ENCODE measurements around the gene FAM180A. TPM values are rescaled to one million over a fixed set of nuclear protein-coding genes. Genes with fewer than 3 reads are reported as not detected.

The FAM180A gene
- total RNA-seq, 1 experiment from 2014 or later: not detected

- H3K36me3 Mint-ChIP-seq: no peaks in the 10 kb centered on the region; the same call in none of the 2 replicates
- CTCF ChIA-PET: interaction anchor here (1.2 to 2.8 kb wide), 6 partner anchors 8 to 91 kb away, joined by 5 to 23 read pairs (median 9); partner anchors contain the start of gene SLC13A4
- POLR2A ChIA-PET: interaction anchor here (1.4 kb wide), 1 partner anchor 19 kb away, joined by 3 read pairs; the partner anchor contains the start of gene STMP1
- no peak for ATAC-seq
- H3K4me3 Mint-ChIP-seq: no peak overlapping the region
- no peak overlapping the region for H3K27ac Mint-ChIP-seq
- TF ChIP-seq IRF1 (CRISPR knock-in tag; IDR thresholded peaks at IDR 0.05) (no peak), ESRRA (CRISPR knock-in tag; IDR thresholded peaks at IDR 0.05; ENCODE audit: borderline replicate concordance) (no peak), ZNF263 (CRISPR knock-in tag; IDR thresholded peaks at IDR 0.05; ENCODE audit: low read depth) (no peak), NR1H2 (CRISPR knock-in tag; IDR thresholded peaks at IDR 0.05) (no peak), OVOL2 (CRISPR knock-in tag; IDR thresholded peaks at IDR 0.05; ENCODE audit: borderline replicate concordance) (no peak), GRHL2 (CRISPR knock-in tag; IDR thresholded peaks at IDR 0.05; ENCODE audit: insufficient replicate concordance, severe bottlenecking) (no peak), HMGA2 (CRISPR knock-in tag; IDR thresholded peaks at IDR 0.05) (no peak), CTCF (IDR thresholded peaks at IDR 0.05) (no peak)
- H3K9me3 Mint-ChIP-seq: no peaks in the 10 kb centered on the region
- no peaks in the 10 kb centered on the region for H3K27me3 Mint-ChIP-seq (ENCODE audit: low read depth)
- DNase-seq (ENCODE audit: low spot score): no peak
- H3K4me1 Mint-ChIP-seq: peaks cover 13% of the 10 kb centered on the region
Measured at GRCh38 chr7:135681762-135682161, 66.9 kb downstream of the FAM180A start.

Other genes starting within 250 kb of the FAM180A start
- gene CNOT4, start 238.7 kb downstream of the FAM180A start, total RNA-seq (2021): 14.6 to 19.7 TPM (median 19.2 TPM) in 3 replicates
- gene NUP205, start 190.9 kb downstream of the FAM180A start, total RNA-seq (2021): 138 to 171 TPM (median 149 TPM) in 3 replicates
- 26.1 to 31.6 TPM (median 30.4 TPM) in 3 replicates for gene STMP1, start 86.3 kb downstream of the FAM180A start, total RNA-seq (2021)
- 1.6 to 2.1 TPM (median 1.7 TPM) in 3 replicates for gene SLC13A4, start 20.6 kb downstream of the FAM180A start, total RNA-seq (2021)
- gene MTPN, start 228.5 kb upstream of the FAM180A start, total RNA-seq (2021): 91.1 to 92.8 TPM (median 92.5 TPM) in 3 replicates

Measured in WTC11 (cell line).